SK-N-SH treated with all-trans-retinoic acid at 6 μM for 48 hours (cell line): ENCODE data around the gene NRGN.

ENCODE experiments used
- ATAC-seq: fragments of 200-7000 bp; cut with Tn5 transposase; 3 replicates; pipeline ENCODE4 v1.9.1; 2020; ENCODE audit warnings: mild to moderate bottlenecking, moderate library complexity
- ARNTL ChIP-seq: fragments of 450-650 bp; formaldehyde crosslinking; IDR thresholded peaks from 2 replicates; pipeline ENCODE4 v1.5.0; 2020; ENCODE audit warnings: low read depth, mild to moderate bottlenecking, moderate library complexity, borderline replicate concordance
- BACH2 ChIP-seq: fragments of 250-450 bp; sonication (Bioruptor Pico); IDR thresholded peaks from 2 replicates; pipeline ENCODE4 v1.9.0; 2021; ENCODE audit warnings: mild to moderate bottlenecking, borderline replicate concordance
- CSDC2 ChIP-seq: fragments of 250-450 bp; sonication (Bioruptor Pico); IDR thresholded peaks from 2 replicates; pipeline ENCODE4 v1.5.0; 2020; ENCODE audit warnings: mild to moderate bottlenecking, moderate library complexity
- ESRRG ChIP-seq: fragments of 250-450 bp; sonication (Bioruptor Pico); IDR thresholded peaks from 2 replicates; pipeline ENCODE4 v1.6.1; 2021; ENCODE audit warnings: mild to moderate bottlenecking
- GLIS3 ChIP-seq: fragments of 250-450 bp; sonication (Bioruptor Pico); IDR thresholded peaks from 2 replicates; pipeline ENCODE4 v1.5.0; 2020; ENCODE audit warnings: mild to moderate bottlenecking, moderate library complexity
- OSR1 ChIP-seq: fragments of 250-450 bp; sonication (Bioruptor Pico); IDR thresholded peaks from 2 replicates; pipeline ENCODE4 v1.8.0; 2022; ENCODE audit warnings: moderate library complexity, mild to moderate bottlenecking, inconsistent platforms
- PPARA ChIP-seq: fragments of 250-450 bp; sonication (Bioruptor Pico); IDR thresholded peaks from 2 replicates; pipeline ENCODE4 v1.5.0; 2020; ENCODE audit warnings: mild to moderate bottlenecking, borderline replicate concordance
- RARB ChIP-seq: fragments of 250-450 bp; sonication (Bioruptor Pico); IDR thresholded peaks from 2 replicates; pipeline ENCODE4 v1.8.0; 2021; ENCODE audit warnings: mild to moderate bottlenecking, moderate library complexity
- TOX ChIP-seq: fragments of 250-450 bp; sonication (Bioruptor Pico); IDR thresholded peaks from 2 replicates; pipeline ENCODE4 v1.8.0; 2021; ENCODE audit warnings: mild to moderate bottlenecking, moderate library complexity, borderline replicate concordance
- ZC3H10 ChIP-seq: fragments of 250-450 bp; sonication (Bioruptor Pico); IDR thresholded peaks from 2 replicates; pipeline ENCODE4 v1.5.1; 2021; ENCODE audit warnings: mild to moderate bottlenecking, moderate library complexity
- ZFP30 ChIP-seq: fragments of 450-650 bp; formaldehyde crosslinking; IDR thresholded peaks from 2 replicates; pipeline ENCODE4 v1.5.0; 2022; ENCODE audit warnings: mild to moderate bottlenecking, moderate library complexity
- ZNF565 ChIP-seq: fragments of 450-650 bp; formaldehyde crosslinking; conservative IDR thresholded peaks from 2 replicates; pipeline ENCODE4 v1.5.0; 2020; ENCODE audit warnings: low read depth, mild to moderate bottlenecking, moderate library complexity
- ZNF70 ChIP-seq: fragments of 450-650 bp; formaldehyde crosslinking; IDR thresholded peaks from 2 replicates; pipeline ENCODE4 v1.5.0; 2020; ENCODE audit warnings: mild to moderate bottlenecking, moderate library complexity
- ZNF8 ChIP-seq: fragments of 450-650 bp; formaldehyde crosslinking; IDR thresholded peaks from 2 replicates; pipeline ENCODE4 v1.5.0; 2020; ENCODE audit warnings: mild to moderate bottlenecking, moderate library complexity
- TF ChIP-seq, protein P1 (sequence below): fragments of 250-450 bp; sonication (Bioruptor Pico); IDR thresholded peaks from 2 replicates; pipeline ENCODE4 v1.8.0; 2020; ENCODE audit warnings: mild to moderate bottlenecking, moderate library complexity, borderline replicate concordance
- TF ChIP-seq, protein P2 (sequence below): fragments of 250-450 bp; sonication (Bioruptor Pico); IDR thresholded peaks from 2 replicates; pipeline ENCODE4 v1.5.0; 2020; ENCODE audit warnings: mild to moderate bottlenecking, moderate library complexity
- TF ChIP-seq, protein P3 (sequence below): fragments of 250-450 bp; sonication (Bioruptor Pico); IDR thresholded peaks from 2 replicates; pipeline ENCODE4 v1.5.1; 2021; ENCODE audit warnings: mild to moderate bottlenecking, moderate library complexity
- TF ChIP-seq, protein P4 (sequence below): fragments of 250-450 bp; sonication (Bioruptor Pico); IDR thresholded peaks from 2 replicates; pipeline ENCODE4 v1.8.0; 2021; ENCODE audit warnings: low read depth, mild to moderate bottlenecking, moderate library complexity, borderline replicate concordance
- TF ChIP-seq, protein P5 (sequence below): fragments of 250-450 bp; sonication (Bioruptor Pico); IDR thresholded peaks from 2 replicates; pipeline ENCODE4 v1.5.1; 2020; ENCODE audit warnings: low read depth, mild to moderate bottlenecking, moderate library complexity

Gene NRGN

DNA sequence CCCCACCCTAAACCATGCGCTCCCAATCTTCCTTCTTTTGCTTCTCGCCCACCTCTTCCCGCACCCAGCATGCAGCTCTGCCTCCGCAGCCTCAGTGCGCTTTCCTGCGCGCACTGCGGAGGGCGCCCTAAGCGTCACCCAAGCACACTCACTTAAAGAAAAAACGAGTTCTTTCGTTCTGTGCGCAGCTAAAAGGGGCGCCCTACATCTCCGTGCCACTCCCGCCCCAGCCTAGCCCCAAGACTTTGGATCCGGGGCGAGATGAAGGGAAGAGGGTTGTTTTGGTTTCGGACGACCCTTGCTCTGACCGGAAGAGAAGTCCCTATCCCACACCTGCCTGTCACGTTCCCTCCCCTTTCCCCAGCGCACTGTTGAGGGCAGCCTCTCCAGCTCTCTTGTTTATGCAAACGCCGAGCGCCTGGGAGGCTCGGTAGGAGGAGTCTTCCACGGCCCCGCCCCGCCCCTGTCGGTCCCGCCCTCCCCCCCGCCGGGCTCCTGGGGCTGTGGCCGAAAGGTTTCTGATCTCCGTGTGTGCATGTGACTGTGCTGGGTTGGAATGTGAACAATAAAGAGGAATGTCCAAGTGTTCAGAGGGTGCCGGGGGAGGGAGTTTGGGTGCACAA, 7.0 kb downstream of the NRGN start (continued):
- no peak for TF ChIP-seq ZNF565 (CRISPR knock-in tag)
- TF ChIP-seq, all 23 proteins: peak for 0

DNA sequence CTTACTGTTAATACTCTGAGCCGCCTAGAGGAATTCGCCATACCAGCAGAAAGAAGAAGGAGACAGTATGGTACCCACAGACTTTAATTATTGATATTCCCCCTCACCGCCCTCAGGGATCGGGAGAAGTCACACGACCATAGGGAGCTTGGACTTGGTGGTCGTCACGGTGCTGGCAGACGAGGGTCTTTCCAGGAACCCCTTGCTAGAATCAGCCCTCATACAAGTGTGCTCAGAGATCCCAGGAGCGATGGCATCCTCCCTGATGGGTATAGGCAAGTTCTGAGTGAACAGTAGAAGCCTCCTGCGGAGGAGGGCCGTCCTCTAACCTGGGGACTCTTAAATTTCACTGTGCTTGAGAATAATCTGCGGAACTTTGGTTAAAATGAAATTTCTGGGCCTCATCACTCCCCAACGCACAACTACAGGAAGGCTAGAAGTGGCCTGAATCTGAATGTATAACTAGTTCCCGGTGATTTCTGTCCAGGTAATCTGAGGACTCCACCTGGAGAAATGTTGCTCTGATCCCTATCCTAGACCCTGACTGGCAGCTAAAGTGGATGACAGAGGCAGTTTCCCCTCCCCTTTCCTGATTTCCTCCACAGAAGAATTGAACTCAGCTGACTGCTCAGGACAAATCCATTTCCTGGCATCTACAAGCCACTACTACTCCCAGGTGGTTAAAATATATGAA, 7.8 kb downstream of the NRGN start:
- ATAC-seq = no peak

DNA sequence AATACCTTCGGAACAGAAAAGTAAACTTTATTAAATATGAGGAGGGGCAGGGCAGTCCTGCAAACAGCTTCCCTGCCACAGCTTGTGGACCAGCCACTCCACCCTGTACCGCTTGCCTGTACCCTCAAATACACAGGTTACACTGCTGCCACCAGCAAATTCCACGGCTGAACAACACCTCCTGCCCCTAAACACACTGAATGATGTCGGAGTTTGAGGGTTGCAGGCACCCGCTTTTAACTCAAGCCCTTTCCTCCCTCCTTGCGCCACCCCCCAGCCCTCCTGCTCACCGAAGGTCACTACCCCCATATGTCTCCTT, 8.3 kb downstream of the NRGN start:
- no peak for ATAC-seq
- TF ChIP-seq TOX (CRISPR knock-in tag) (no peak), ZFP30 (CRISPR knock-in tag) (no peak), GLIS3 (CRISPR knock-in tag) (no peak), ARNTL (CRISPR knock-in tag) (no peak), PPARA (CRISPR knock-in tag) (no peak)
- TF ChIP-seq, protein P1, sequence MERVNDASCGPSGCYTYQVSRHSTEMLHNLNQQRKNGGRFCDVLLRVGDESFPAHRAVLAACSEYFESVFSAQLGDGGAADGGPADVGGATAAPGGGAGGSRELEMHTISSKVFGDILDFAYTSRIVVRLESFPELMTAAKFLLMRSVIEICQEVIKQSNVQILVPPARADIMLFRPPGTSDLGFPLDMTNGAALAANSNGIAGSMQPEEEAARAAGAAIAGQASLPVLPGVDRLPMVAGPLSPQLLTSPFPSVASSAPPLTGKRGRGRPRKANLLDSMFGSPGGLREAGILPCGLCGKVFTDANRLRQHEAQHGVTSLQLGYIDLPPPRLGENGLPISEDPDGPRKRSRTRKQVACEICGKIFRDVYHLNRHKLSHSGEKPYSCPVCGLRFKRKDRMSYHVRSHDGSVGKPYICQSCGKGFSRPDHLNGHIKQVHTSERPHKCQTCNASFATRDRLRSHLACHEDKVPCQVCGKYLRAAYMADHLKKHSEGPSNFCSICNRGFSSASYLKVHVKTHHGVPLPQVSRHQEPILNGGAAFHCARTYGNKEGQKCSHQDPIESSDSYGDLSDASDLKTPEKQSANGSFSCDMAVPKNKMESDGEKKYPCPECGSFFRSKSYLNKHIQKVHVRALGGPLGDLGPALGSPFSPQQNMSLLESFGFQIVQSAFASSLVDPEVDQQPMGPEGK = no peak
- TF ChIP-seq, protein P2, sequence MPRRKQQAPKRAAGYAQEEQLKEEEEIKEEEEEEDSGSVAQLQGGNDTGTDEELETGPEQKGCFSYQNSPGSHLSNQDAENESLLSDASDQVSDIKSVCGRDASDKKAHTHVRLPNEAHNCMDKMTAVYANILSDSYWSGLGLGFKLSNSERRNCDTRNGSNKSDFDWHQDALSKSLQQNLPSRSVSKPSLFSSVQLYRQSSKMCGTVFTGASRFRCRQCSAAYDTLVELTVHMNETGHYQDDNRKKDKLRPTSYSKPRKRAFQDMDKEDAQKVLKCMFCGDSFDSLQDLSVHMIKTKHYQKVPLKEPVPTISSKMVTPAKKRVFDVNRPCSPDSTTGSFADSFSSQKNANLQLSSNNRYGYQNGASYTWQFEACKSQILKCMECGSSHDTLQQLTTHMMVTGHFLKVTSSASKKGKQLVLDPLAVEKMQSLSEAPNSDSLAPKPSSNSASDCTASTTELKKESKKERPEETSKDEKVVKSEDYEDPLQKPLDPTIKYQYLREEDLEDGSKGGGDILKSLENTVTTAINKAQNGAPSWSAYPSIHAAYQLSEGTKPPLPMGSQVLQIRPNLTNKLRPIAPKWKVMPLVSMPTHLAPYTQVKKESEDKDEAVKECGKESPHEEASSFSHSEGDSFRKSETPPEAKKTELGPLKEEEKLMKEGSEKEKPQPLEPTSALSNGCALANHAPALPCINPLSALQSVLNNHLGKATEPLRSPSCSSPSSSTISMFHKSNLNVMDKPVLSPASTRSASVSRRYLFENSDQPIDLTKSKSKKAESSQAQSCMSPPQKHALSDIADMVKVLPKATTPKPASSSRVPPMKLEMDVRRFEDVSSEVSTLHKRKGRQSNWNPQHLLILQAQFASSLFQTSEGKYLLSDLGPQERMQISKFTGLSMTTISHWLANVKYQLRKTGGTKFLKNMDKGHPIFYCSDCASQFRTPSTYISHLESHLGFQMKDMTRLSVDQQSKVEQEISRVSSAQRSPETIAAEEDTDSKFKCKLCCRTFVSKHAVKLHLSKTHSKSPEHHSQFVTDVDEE (CRISPR knock-in tag) = no peak

More for the DNA sequence above, 7.8 kb downstream of the NRGN start:
- TF ChIP-seq CSDC2 = no peak
- TF ChIP-seq RARB = no peak
- TF ChIP-seq, protein P3, sequence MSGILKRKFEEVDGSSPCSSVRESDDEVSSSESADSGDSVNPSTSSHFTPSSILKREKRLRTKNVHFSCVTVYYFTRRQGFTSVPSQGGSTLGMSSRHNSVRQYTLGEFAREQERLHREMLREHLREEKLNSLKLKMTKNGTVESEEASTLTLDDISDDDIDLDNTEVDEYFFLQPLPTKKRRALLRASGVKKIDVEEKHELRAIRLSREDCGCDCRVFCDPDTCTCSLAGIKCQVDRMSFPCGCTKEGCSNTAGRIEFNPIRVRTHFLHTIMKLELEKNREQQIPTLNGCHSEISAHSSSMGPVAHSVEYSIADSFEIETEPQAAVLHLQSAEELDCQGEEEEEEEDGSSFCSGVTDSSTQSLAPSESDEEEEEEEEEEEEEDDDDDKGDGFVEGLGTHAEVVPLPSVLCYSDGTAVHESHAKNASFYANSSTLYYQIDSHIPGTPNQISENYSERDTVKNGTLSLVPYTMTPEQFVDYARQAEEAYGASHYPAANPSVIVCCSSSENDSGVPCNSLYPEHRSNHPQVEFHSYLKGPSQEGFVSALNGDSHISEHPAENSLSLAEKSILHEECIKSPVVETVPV (CRISPR knock-in tag) = no peak
- no peak for TF ChIP-seq GLIS3 (CRISPR knock-in tag)
- TF ChIP-seq, protein P2 (CRISPR knock-in tag) = no peak
- TF ChIP-seq, protein P4, sequence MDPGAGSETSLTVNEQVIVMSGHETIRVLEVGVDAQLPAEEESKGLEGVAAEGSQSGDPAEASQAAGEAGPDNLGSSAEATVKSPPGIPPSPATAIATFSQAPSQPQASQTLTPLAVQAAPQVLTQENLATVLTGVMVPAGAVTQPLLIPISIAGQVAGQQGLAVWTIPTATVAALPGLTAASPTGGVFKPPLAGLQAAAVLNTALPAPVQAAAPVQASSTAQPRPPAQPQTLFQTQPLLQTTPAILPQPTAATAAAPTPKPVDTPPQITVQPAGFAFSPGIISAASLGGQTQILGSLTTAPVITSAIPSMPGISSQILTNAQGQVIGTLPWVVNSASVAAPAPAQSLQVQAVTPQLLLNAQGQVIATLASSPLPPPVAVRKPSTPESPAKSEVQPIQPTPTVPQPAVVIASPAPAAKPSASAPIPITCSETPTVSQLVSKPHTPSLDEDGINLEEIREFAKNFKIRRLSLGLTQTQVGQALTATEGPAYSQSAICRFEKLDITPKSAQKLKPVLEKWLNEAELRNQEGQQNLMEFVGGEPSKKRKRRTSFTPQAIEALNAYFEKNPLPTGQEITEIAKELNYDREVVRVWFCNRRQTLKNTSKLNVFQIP = no peak
- TF ChIP-seq, protein P1 = no peak
- no peak for TF ChIP-seq BACH2 (CRISPR knock-in tag)
- TF ChIP-seq ZNF565 (CRISPR knock-in tag) = no peak
- TF ChIP-seq ESRRG (CRISPR knock-in tag) = no peak
- no peak for TF ChIP-seq ZNF70
- TF ChIP-seq TOX (CRISPR knock-in tag) = no peak
- no peak for TF ChIP-seq ZC3H10
- no peak for TF ChIP-seq ZNF8 (CRISPR knock-in tag)
- TF ChIP-seq, protein P5, sequence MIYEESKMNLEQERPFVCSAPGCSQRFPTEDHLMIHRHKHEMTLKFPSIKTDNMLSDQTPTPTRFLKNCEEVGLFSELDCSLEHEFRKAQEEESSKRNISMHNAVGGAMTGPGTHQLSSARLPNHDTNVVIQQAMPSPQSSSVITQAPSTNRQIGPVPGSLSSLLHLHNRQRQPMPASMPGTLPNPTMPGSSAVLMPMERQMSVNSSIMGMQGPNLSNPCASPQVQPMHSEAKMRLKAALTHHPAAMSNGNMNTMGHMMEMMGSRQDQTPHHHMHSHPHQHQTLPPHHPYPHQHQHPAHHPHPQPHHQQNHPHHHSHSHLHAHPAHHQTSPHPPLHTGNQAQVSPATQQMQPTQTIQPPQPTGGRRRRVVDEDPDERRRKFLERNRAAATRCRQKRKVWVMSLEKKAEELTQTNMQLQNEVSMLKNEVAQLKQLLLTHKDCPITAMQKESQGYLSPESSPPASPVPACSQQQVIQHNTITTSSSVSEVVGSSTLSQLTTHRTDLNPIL = no peak
- no peak for TF ChIP-seq OSR1
